OCI-LY7 (cell line): ENCODE measurements around the gene UBAP1L.

Source experiments
- EZH2phosphoT487 ChIP-seq: fragments of 200-600 bp; sonication (generic); IDR thresholded peaks from 2 replicates; pipeline ENCODE4 v1.6.1; 2018; ENCODE audit warnings: low read depth, borderline replicate concordance, mild to moderate bottlenecking, mixed run types, antibody characterized with exemption, low read length, moderate library complexity, mixed read lengths
- TF ChIP-seq, protein P1 (sequence below): fragments of 200-600 bp; sonication (generic); conservative IDR thresholded peaks from 2 replicates; pipeline ENCODE4 v1.5.1; 2014; ENCODE audit warnings: mild to moderate bottlenecking, antibody characterized with exemption, low read length, moderate library complexity, mixed read lengths

DNA sequence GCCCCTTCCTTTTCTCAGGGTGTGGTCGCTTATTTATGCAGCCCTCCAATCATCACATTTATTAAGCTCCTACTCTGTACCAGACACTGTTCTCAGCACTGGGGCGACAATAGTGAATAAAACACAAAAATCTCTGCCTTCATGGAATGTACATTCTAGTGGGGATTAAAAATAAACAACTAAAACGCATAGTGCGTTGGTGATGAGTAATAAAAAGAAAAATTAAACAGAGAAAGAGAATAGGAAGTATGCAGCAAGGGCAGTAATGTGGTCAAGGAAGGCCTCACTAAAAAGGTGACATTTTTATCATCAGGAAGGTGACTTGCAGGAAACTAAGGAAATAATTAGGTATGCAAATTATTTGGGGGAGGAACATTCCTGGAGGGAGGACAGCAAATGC is 64.7 kb downstream of the UBAP1L start:
- TF ChIP-seq, protein P1, sequence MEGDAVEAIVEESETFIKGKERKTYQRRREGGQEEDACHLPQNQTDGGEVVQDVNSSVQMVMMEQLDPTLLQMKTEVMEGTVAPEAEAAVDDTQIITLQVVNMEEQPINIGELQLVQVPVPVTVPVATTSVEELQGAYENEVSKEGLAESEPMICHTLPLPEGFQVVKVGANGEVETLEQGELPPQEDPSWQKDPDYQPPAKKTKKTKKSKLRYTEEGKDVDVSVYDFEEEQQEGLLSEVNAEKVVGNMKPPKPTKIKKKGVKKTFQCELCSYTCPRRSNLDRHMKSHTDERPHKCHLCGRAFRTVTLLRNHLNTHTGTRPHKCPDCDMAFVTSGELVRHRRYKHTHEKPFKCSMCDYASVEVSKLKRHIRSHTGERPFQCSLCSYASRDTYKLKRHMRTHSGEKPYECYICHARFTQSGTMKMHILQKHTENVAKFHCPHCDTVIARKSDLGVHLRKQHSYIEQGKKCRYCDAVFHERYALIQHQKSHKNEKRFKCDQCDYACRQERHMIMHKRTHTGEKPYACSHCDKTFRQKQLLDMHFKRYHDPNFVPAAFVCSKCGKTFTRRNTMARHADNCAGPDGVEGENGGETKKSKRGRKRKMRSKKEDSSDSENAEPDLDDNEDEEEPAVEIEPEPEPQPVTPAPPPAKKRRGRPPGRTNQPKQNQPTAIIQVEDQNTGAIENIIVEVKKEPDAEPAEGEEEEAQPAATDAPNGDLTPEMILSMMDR = no peak
- no peak for TF ChIP-seq EZH2phosphoT487
